Smooth muscle cell of the brain vasculature (primary cell): ENCODE data around the gene KNDC1.

Experiments used
- DNase-seq: peaks from one replicate; pipeline ENCODE4 v3.0.0-alpha.2; 2012; ENCODE audit warnings: low read depth, low spot score

KNDC1 gene

GRCh38 chr10:133239990-133240389, 80.0 kb downstream of the KNDC1 start:
- DNase-seq: no peak

GRCh38 chr10:133241501-133242205, 81.6 kb downstream of the KNDC1 start:
- DNase-seq: no peak

- no peak for DNase-seq
Measured at GRCh38 chr10:133242611-133243356, 82.8 kb downstream of the KNDC1 start.

DNA sequence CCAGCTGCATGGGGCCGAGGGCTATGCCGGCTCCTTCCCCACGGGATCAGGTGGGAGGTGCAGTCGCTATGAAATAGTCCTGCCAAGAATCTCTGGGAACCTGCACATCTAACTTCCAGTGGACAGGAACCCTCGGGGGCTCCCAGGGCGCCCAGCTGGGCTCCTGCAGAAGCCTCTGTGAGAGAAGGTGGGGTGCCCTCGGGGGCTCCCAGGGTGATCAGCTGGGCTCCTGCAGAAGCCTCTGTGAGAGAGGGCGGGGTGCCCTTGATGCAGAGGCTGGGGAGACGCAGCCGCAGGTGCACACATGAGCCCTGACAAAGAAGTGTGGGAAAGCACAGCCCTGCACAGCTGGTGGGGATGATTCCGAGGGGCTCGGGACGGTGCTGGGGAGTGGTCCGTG, 83.6 kb downstream of the KNDC1 start:
- DNase-seq: no peak

DNA sequence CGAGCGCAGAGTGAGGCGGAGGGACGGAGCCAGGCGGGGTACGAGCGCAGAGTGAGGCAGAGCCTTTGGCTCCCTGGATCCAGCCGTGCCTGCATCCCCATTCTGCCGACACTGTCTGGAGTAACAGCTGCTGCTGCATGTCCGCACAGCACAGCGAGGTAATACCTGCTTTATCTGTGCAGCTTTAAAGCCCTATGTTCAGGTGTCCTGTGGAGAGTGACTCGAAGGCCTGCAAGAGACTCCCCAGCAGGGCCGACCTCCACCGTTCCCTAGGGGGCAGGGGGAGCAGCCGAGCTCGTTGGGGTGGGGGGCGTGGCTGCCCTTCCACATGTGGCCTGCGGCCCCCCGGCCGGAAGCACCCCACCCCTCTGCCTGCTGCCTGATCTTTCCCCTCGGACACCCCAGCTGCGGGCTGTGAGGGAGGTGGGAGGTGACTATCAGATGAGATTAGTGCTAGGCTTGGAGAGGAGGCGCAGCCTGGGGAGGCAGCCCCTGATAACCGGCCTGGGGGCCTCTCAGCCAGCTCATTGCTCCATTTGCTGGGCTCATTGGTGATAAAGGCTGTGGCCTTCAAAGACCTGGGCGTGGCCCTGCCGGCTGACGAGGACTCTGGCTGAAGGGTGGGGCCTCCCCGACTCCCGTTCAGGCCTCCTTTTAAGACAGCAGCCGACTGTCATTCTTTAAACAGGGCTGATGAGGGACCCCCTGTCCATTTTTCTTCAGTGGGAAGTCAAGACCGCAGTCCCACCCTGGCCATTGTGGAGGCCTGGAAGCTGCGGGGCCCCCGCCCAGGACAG, 85.6 kb downstream of the KNDC1 start:
- no peak for DNase-seq

DNA sequence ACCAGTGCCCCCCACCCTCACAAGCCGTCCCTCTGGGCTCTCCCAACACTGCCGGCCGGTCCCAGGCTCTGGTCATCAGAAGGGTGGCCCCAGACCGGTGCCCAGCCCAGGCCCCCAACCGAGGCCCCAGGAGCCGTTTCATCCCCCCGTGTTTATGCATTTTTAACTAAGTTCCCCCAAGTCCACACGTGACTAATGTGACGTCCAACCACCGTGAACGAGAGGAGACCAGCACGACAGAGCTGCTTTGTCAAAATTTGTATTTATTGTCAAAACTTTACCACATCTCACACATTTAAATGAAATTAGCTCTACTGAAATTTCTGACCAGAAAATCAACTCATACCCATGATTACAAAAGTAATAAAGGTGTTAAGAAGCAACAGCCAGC, 86.2 kb downstream of the KNDC1 start:
- no peak for DNase-seq

GRCh38 chr10:133247681-133248333, 87.8 kb downstream of the KNDC1 start:
- DNase-seq: no peak

DNA sequence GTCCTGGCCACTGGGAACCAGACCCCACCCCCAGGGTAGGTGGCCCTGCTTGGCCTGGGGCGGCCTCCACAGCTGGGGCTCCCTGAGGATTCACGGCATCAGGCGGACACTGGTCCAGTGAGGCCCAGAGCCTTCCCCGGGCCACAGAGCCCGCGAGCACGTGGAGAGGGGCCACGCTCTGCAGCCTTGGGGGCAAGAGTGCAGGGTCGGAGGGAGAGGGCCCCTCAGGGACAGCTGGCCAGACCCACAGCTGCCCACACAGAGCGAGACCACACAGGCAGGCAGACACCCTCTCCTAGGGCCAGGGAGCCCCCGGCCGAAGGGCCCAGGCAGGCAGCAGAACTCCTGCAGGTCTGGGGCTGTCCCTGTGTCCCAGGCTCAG, 88.3 kb downstream of the KNDC1 start:
- DNase-seq: no peak

- DNase-seq: no peak
Measured at GRCh38 chr10:133249094-133249780, 89.2 kb downstream of the KNDC1 start.

- DNase-seq: no peak
Measured at GRCh38 chr10:133249975-133250754, 90.1 kb downstream of the KNDC1 start.

DNA sequence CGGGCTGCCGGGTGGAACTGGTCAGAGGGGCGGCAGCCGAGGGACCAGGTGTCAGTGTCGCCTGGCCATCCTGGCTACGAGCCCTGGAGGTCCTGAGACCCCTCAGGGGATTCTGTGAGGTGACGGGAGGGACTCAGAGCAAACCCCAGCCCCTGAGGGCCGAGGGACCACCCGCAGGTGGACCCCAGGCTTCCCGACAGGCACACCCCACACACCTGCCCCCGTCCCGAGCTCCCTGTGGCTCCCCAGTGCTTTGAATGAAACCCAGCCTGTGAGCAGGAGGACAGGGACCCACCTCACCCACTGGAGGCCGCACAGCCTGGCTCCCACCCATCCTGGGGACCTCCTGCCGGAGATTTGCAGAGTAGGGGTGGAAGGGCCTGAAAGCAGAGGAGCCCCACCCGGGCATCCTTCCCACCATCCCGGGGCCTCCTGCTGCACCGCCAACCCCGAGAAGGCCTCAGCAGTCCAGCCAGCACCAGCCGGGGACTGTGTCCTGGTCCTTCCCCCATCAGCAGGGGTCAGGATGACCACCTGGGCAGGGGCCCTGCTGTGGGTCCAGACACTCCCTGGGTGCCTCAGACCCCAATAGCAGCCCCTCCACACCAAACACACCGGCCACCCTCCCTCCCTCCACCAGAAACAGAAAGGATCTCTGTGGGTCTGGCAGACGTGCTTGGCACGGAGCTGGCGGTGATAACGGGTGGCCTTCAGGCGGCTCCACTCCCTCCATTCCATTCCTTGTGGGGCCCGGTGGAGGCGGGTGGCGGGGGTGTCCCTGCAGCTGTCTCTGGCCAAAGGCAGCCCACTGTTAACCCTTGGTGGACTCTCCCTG, 91.6 kb downstream of the KNDC1 start:
- DNase-seq: no peak

DNA sequence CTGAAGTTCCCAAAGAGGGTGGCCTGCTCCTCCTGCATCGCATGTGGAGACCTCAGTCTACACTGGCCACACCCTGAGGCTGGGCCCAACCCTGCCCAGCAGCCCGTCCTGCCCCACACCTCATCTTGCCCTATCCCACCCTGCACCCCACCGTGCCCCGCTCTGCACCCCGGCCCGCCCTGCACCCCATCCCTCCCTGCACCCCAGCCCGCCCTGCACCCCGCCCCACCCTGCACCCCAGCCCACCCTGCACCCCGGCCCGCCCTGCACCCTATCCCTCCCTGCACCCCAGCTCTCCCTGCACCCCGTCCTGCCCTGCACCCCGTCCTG, 92.2 kb downstream of the KNDC1 start:
- DNase-seq: no peak

- no peak for DNase-seq
Measured at GRCh38 chr10:133253361-133253955, 93.4 kb downstream of the KNDC1 start.

DNA sequence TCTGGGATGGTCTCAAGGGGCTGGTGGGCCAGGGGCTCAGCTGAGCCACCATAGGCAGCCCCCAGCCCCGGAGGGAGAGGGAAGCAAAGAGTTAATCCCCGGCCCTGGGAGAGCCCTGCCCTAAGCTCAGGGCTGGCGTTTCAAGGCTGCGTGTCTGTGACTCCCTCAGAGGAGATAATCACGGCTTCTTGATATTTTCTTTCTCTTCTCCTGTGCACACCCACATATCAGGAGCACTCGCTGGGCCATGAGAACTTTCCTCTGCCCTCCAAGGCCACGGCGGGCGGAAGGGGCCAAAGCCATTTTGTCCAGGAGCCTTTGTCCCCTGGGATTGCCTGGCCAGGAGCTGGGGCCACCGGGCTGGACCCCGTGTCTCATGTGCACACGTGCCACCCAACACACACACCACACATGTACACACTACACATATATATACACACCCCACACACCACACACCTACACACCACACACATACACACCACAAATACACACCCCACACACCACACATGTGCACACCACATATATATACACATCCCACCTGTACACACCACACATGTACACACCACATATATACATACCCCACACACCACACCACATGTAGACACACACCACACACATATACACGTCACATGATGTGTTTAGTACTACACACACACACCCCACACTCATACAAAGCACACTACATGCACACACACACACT, 94.6 kb downstream of the KNDC1 start:
- DNase-seq: no peak

DNA sequence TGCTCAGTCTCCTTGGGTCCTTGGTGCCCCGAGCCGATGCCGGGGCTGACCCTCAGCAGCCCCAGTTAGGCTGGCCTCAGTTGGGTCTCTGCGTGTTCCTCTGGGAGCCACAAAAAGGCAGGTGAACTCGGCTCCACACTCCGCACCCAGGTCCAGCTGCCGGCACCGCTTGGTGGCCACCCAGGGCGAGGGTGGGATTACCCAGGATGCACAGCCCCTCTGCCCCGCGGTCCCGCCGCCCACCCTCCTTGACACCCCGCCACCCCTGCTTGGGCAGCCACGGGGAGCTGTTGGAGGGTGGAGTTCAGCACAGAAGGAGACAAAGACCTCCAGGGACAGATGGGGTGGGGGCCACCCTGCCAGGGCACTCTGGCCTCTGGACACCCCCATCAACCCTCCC, 95.3 kb downstream of the KNDC1 start:
- no peak for DNase-seq

GRCh38 chr10:133257489-133258065, 97.6 kb downstream of the KNDC1 start:
- no peak for DNase-seq

GRCh38 chr10:133258066-133258817, 98.2 kb downstream of the KNDC1 start:
- no peak for DNase-seq
